C4-2B (cell line): ENCODE data around the gene CDC42BPG.

Source experiments
- CTCF ChIP-seq: fragments of 450-650 bp; conservative IDR thresholded peaks from 2 replicates; pipeline ENCODE4 v1.5.1; 2017; ENCODE audit warnings: mild to moderate bottlenecking
- ZFX ChIP-seq: fragments of 450-650 bp; IDR thresholded peaks from 2 replicates; pipeline ENCODE4 v1.6.1; 2017

GRCh38 chr11:64879244-64879900 lies 34.9 kb upstream of the CDC42BPG start:
- TF ChIP-seq CTCF (no peak), ZFX (no peak)
